ENCODE measurements around the gene C2CD4B.

C2CD4B gene

GRCh38 chr15:62147551-62147950, 17.5 kb downstream of the C2CD4B start:
- DNase-seq, result no peak

GRCh38 chr15:62147149-62147548, 17.9 kb downstream of the C2CD4B start:
- DNase-seq, result no peak

DNA sequence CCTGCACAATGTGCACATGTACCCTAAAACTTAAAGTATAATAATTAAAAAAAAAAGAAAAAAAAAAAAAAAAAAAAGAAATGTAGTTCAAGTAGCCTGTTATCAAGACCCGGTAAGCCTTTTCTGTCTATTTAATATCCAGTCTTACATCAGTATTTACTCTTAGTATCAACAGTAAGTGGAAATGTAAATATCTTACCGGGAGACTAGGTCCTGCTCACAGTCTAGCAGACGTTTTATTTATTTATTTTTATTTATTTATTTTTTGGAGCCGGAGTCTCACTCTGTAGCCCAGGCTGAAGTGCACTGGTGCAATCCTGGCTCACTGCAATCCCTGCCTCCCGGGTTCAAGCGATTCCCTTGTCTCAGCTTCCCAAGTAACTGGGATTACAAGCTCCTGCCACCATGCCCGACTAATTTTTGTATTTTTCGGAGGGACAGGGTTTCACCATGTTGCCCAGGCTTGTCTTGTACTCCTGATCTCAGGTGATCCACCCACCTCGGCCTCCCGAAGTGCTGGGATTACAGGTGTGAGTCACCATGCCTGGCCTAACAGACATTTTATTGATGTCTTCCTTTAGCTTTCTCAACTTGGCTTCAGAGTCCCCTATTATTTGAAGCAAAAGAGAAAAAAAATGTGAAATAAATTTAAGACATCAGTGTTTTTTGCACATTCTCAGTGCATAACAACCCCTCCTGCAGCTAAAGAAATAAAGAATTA, 19.9 kb downstream of the C2CD4B start:
- no peak for DNase-seq

DNA sequence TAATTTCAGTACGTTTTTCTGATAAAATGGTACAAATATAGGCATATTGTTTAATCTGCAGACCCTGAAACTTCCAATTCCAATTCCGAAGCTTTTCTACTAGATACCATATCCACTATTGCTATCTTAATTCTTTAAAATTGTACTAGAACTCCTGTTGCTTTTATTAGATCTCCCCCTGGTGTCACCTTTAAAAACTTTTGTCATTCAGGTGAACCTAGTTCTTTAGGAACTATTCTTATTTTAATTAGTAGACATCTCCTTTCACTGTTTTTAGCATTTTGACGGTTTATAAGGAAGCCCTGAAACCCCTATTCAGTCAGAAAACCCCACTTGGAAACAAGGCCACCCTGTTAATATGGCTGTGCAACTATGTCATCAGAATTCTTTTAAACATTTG, 22.3 kb downstream of the C2CD4B start:
- DNase-seq, result no peak

GRCh38 chr15:62141643-62142588, 23.2 kb downstream of the C2CD4B start:
- DNase-seq, result no peak

DNA sequence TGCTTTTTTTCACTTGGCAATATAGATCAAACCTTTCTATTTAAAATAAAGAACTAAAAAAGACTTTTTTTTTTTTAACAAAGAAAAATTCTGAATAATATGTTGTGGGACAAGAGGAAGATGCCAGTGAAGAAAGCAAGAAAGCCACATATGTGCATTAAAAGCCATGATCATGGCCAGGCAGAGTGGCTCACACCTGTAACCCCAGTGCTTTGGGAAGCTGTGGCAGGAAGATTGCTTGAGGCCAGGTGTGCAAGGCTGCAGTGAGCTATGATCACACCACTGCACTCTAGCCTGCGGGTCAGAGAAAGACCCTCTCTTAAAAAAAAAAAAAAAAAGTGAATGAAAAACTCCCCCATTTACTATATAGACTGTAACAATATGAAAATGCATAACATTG, 23.9 kb downstream of the C2CD4B start:
- no peak for DNase-seq

- no peak for DNase-seq
Measured at GRCh38 chr15:62138124-62138523, 27.0 kb downstream of the C2CD4B start.

DNA sequence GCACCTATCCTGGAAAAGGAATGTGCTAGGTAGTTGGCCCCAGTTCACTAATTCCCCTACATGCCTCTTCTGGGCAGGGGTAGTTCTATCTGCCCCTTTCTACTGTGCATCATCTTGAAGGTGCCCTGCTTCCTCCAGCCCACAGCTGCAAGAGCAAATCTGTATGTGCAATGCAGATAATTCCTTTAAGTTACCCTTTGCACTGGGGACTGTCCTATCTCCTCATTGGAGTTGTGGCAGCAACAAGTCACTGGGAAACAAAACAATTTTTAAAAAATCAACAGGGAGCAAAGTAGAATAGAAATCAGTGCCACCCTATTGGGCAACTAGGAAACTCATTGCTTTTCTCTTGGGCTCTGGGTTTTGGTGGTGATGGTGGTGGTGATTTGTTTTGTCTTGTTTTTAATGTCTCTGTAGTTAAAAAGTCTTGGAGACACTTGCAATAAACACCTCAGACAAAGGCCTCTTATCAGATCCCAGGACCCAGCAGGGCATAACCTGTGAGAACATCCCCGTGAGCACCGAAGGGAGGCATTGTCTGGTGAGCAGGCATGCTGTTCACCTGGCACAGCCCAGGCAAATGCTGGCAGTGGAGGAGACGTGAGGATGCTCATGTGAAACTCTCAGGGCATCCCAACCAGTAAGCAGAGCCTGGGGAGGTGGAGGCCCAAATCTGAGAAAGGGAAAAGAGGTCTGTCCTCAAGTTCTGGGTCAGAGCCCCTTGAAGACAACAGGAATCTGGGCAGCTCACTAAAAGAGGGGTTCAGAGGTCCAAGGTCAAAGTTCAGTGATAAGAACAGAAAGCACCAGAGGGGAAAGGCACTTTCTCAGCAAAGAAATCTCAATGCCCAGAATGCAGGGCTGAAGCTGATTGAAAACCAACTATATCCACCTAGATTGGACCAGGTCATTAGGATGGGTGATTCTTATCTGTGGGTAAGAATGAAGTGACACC, 27.9 kb downstream of the C2CD4B start:
- DNase-seq, result no peak

GRCh38 chr15:62135532-62136134, 29.5 kb downstream of the C2CD4B start:
- no peak for DNase-seq

- no peak for DNase-seq
Measured at GRCh38 chr15:62133141-62133540, 31.9 kb downstream of the C2CD4B start.

- peak; percentile 38 for DNase-seq
Measured at GRCh38 chr15:62128916-62129315, 36.2 kb downstream of the C2CD4B start.

- no peak for DNase-seq
Measured at GRCh38 chr15:62126364-62126763, 38.7 kb downstream of the C2CD4B start.

DNA sequence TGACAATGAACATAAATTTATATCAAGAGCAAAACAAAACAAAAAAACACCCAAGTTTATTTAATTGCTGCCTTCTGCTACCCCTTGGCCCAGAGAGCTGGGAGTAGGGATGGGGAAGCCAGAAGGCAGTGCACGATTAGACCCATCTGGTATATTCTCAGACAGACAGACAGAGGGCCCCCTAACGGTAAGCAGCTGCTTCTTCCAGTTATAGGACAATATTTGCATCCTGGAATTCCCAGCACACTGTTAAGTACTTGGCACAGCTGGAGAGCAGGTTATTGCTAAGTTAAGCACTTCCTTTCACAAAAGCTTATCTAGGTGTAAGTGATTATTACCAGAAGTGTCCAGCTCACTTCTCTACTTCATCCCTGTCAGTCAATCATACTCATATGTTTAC, 39.3 kb downstream of the C2CD4B start:
- no peak for DNase-seq

GRCh38 chr15:62124973-62125303, 40.1 kb downstream of the C2CD4B start:
- no peak for DNase-seq

DNA sequence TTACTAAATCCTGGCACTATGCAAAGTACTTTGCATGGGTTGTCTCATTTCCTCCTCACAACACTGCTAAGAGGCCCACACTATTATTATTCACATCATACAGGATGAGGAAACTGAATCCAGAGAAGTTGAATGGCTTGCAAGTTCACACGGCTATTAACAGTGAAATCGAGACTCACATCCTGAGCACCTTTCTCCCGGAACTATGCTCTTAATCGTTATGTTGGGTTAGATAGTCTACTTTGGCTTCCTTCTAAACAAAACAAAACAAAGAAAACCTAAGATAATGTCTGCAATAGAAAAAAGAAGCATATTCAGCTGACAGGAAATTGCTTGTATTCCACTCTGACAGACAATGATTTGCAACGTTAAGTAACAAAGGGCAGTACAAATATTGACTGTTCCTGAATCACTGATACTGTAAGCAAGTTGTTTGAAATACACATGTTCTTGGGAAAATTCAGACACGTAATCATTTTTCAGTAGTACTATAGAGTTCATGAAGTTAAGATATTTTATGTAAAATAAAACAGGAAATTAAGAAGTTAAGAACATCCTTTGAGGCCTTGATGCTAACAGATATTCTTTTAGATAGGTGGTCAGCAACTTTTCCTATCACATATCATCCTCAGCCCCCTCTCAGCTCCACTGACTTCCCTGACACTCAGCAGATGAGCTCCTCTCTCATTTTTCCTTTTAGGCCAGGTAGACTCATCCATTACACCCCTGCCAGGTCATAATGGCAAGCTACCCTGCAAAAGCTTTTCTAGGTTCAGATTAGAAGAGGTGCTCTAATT, 40.7 kb downstream of the C2CD4B start:
- no peak for DNase-seq

DNA sequence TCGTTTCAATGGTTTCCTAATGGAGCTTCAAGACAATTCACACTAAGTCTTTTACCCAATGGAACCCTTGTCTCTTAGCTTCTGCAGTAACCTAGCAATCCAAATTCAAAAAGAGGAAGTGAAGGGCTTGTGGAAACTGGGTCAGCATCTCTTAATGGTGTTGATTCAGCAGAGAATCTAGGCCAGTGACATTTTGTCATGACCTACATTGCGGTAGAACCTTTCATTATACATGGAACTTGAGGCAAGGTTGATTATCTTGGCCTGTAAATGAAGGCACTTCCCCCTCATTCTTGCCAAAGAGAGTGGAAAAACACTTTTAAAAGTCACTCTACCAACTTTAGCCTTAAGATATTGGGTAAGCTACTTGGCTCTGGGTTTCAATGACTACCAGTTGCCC, 42.8 kb downstream of the C2CD4B start:
- DNase-seq, result peak; percentile 53

DNA sequence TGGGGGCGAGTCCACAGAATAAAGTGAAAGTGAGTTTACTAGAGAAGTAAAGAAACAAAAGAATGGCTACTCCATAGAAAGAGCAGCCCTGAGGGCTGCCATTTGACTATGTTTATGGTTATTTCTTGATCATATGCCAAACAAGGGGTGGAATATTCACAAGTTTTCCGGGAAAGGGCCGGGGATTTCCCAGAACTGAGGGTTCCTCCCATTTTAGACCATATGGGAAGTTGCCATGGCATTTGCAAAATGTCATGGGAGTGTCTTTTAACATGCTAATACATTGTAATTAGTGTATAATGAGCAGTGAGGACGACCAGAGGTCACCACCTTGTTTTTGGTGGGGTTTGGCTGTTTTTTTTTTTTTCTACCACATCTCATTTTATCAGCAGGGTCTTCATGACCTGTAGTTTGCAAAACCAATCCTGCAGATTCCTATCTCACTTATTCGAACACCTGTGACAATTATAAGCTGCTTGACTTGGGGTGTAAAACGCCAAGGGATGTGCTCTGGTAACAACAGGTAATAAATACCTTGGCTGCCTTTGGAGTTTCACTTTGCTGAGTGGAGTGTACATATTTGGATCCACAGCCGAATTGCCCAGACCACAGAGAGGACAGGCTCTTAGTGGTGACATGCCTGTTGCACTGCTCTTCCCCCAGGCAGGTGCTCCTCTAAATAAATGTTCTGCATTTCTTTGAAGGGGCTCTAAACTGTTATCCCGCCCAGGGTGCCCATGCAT, 43.6 kb downstream of the C2CD4B start:
- peak; percentile 34 for DNase-seq

- DNase-seq, result no peak
Measured at GRCh38 chr15:62120776-62121175, 44.3 kb downstream of the C2CD4B start.

- DNase-seq, result no peak
Measured at GRCh38 chr15:62119874-62120273, 45.2 kb downstream of the C2CD4B start.

DNA sequence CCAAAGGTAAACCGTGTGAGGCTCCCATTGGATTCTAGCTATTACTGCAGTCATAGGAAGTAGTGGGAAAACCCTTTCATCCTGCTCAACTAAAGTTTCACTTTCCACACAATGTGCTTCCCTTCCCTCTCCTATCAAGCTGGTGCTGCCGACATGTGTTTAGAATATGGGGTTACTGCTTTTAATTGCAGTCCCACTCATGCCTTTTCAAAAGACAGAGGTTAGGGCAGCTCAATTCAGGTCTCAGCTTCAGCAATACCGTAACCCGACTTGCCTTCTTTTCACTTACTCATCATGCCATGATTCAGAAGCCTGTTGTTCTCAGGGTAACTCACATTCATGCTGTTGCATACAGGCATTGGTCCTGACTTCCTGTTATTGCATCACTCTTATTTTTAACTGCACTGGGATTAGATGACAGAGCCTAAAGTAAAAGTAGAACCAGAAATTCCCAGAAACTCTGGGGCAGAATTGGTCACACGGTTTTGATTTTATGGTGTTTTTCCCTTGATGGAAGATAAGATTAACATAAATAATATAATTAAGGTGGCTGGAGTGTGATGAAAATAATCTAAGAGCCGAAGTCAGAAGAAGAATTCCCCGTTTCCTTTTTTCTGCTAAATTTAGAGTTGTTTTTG, 45.7 kb downstream of the C2CD4B start:
- peak; percentile 43 for DNase-seq

Measured in CD4-positive, alpha-beta T cell treated with Interleukin-21 for 1 hour (primary cell).